NCI-H2107 (cell line): Measurements from ENCODE around the gene DCAF7.

Source experiments
- DNase-seq: peaks from one replicate; lab custom pipeline; 2025; lab: John Stamatoyannopoulos, UW

DCAF7 gene

DNA sequence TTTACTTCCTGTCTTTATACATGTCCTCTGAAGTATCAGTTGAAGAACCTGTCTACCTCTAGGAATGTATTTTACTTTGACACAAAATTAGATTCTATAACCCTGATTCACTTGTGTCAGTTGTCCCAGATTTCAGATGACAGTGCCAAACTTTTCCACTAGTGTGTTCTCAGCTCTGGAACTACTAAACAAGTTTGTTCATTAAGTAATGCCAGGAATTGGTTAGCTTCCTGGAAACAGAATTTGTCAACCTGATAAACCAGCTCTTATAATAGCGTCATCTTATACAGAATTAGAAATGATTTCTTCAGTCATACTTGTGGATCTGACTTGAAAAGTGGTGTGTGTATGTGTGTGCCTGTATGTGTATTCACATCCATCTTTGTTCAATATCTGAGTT lies 79.3 kb downstream of the DCAF7 start:
- no peak for DNase-seq

DNA sequence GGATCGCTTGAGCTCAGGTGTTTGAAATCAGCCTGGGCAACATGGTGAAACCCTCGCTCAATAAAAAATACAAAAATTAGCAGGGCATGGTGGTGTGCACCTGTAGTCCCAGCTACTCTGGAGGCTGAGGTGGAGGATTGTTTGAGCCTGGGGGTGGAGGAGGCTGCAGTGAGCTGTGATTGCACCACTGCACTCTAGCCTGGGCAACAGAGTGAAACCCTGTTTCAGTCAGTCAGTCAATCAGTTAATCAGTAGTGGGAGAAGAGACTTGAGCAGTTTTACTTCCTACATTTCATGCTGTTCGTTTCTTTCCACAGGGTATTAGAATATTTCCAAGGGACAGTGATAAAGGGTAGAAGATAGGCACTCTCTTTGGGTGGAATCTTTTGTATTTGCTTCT lies 80.8 kb downstream of the DCAF7 start:
- no peak for DNase-seq

DNA sequence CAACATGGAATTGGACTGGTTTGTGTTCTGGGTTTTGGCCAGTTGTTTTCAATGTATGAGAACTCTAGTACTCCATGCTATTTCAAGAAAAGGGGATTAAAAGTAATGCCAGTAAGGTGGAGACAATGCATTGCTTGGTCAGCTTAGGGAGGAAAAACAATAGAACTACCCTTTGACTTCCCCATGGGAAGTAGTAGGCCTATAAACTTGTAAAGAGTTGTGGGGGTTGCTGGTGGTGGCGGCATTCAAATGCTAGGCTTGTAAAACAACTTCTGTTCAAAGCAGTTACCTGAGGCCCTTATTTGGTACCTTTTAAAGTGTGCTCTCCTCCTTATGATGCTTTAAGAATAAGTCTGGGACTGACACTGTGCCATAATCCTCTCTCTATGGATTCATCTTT lies 81.3 kb downstream of the DCAF7 start:
- no peak for DNase-seq

DNA sequence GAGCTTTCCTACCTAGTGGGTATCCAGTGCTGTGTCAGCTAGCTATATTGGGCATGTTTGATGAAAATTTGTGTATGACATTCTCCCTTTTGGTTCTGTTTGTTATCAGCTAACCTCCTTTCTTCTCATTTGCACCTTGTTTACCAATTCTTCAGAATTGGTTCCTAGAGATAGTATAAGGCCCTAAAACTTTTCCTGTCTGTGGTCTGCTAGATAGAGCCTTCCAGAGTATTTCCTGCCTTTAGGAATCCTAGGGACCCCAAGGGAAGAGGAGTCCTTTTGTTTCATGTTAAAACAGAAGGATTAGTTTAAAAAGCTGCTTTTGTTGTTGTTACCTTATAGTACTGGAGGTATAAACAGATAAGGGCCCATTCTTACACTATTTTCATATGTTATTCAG lies 83.5 kb downstream of the DCAF7 start:
- DNase-seq: no peak

DNA sequence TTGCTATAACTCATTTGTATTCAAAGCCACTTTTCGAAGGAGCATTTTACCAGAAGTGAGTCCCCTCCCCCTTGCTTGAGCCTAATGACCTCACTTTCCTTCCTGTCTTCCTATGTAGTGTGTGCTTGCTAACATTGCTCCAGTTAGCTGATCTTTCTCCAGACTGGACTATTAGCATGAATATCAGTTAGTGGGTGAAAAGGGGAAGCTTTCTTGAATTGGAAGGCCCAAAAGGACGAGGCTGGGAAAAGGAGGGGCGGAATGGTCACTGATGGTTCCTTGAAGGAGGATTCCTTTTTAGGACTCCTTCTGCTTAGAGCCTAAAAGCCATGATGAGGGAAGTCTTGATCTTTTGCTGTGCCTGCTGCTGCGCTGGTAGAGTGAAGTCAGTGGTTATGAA lies 83.9 kb downstream of the DCAF7 start:
- DNase-seq: no peak

DNA sequence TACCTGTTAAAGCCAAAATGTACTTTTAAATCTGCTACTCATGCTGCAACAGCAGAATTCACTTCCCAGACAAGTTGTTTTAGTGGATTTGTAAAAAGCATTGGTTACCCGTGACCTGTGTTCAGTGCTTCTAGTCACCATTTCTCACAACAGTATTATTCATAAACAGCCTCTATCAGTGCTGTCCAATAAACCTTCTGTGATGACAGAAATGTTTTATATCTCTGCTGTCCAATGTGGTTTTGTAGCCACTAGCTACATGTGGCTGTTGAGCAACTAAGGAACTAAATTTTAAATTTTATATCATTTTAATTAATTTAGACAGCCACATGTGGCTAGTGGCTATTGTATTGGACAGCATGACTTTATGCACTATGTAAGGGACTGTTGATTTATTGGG lies 84.5 kb downstream of the DCAF7 start:
- DNase-seq: no peak

DNA sequence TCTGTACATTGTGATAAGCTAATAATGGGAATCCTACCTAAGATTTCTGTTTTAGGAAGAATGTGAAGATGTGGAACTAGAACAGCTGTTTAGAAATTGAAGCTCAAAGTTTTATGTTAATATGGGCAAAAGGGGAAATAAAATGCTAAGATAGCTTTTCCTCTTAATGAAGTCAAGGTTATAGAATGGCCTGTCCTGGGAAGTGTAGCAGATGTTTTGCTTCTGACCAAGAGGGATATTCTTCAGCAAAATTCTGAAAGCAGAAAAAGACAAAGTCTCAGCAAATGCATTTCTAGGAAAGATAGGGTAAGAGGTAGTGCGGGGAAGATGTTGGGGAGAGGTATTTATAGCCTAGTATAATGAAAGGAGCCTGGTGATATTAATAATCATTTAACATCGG lies 85.0 kb downstream of the DCAF7 start:
- DNase-seq: no peak

DNA sequence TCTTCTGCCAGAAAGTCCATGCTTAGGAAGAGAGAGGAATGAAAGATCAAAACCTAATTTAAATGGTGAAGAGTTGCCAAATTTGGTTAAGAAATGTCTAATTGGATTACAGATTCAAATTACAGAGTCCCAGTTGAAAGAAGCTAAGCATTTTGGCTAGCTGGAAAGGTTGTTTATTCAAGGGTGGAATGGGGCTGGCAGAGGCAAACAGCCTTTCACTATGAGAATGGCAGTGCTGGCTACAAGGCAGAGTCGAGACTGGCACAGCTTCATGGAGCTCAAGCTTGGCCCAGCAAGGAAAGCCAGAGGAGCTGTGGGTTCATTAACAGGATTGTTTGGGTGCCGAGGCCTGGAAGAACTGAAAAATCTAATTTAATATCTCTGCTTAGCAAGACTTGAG lies 85.5 kb downstream of the DCAF7 start:
- DNase-seq: no peak

DNA sequence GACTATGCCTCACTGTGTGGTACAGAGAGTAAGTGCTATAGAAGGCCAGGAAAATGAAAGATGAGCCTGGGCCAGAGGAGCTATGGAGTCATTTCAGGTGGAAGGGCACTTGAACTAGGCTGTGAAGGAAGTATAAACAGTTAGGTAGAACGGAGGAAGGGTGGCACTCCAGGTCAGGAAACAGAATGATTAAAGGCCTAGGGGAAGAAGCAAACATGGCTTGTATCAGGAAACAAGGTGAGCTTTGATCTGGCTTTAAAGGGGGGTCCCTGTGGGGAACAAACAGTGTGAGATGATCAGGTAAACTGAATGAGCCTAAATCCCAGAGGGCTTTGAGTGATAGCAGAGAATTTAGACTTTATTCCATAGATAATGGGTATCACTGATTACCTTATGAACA lies 88.8 kb downstream of the DCAF7 start:
- no peak for DNase-seq

DNA sequence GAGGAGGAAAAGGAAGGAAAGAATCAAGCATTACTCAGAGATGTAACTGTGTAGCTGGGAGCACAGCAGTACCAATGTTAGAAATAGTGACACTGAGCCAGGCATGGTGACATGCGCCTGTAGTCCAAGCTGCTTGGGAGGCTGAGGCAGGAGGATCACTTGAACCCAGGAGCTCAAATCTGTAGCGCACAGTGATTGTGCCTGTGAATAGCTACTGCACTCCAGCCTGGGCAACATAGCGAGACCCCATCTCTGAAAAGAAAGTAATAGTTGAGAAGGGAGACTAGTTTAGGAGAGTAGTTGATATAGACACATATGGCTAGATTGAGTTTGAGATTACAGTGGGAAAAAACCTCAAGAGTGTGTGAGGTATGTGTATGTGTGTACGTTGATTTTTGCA lies 89.8 kb downstream of the DCAF7 start:
- DNase-seq: no peak

DNA sequence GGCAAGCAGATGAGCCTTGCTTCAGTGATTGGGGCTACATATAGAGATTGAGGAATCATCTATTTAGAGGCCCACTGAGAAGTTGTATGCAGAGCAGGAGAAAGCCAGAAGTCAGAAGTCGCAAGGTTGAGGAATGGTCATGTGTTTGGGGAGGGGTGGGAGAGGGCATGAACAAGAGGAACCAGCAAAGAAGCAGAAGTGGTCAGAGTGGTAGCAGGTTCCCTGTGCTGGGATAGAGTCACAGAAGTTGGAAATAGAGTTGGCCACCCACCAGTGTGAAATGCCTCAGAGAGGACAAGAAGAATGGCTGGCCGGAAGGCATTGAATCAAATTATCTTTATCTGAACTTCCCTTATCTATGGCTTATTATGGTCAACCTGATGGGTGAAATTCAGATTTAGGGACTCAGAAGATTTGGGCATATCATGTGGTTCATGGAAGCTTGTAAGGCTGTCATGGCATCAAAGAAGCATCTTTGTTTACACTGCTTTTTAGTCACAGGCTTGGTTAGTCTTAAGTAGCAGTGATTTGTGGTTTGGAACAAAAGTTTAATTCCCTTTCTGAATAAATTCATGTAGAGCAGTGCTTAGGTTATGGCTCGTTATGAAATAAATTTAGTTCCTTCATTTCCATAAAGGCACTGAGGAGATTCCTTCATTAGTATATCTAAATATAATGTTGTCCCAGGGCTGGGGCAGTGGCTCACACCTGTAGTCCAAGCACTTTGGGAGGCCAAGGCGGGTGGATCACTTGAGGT lies 91.6 kb downstream of the DCAF7 start:
- DNase-seq: no peak
